DOHH2 (cell line): ENCODE results near the gene KLHDC9.

Experiments used
- H3F3A ChIP-seq: fragments of 200-600 bp; sonication (generic), shearing (Covaris generic); 2 replicates; pipeline ENCODE4 v1.6.0; 2016; ENCODE audit warnings: antibody characterized with exemption, mild to moderate bottlenecking; ENCODE audit not compliant: control insufficient read depth, insufficient read depth
- H3K27ac ChIP-seq: fragments of 200-600 bp; sonication (generic); 2 replicates; pipeline ENCODE4 v1.5.1; 2014; ENCODE audit warnings: low read depth, mild to moderate bottlenecking, low read length, moderate library complexity
- H3K27me3 ChIP-seq: fragments of 200-600 bp; sonication (generic); 2 replicates; pipeline ENCODE4 v1.6.1; 2014; ENCODE audit warnings: mild to moderate bottlenecking, low read length, mixed read lengths; ENCODE audit not compliant: control insufficient read depth
- H3K36me3 ChIP-seq: fragments of 200-600 bp; sonication (generic); 2 replicates; pipeline ENCODE4 v1.6.1; 2014; ENCODE audit warnings: mild to moderate bottlenecking, low read length, moderate library complexity, mixed read lengths; ENCODE audit not compliant: control insufficient read depth
- H3K4me1 ChIP-seq: fragments of 200-600 bp; sonication (generic); 2 replicates; pipeline ENCODE4 v1.6.1; 2014; ENCODE audit warnings: mild to moderate bottlenecking, low read length, mixed read lengths; ENCODE audit not compliant: control insufficient read depth
- H3K4me2 ChIP-seq: fragments of 200-600 bp; sonication (generic); 2 replicates; pipeline ENCODE4 v1.6.0; 2014; ENCODE audit warnings: mild to moderate bottlenecking, low read length, moderate library complexity
- H3K4me3 ChIP-seq: fragments of 200-600 bp; sonication (generic); 2 replicates; pipeline ENCODE4 v1.5.1; 2014; ENCODE audit warnings: mild to moderate bottlenecking, low read length, mixed read lengths
- H3K79me2 ChIP-seq: fragments of 200-600 bp; sonication (generic); 2 replicates; pipeline ENCODE4 v1.6.1; 2014; ENCODE audit warnings: mild to moderate bottlenecking, low read length, mixed read lengths; ENCODE audit not compliant: control insufficient read depth
- H3K9me2 ChIP-seq: fragments of 200-600 bp; sonication (generic); replicated peaks from 2 replicates; pipeline ENCODE4 v1.6.1; 2014; ENCODE audit warnings: mild to moderate bottlenecking, low read length, mixed read lengths; ENCODE audit not compliant: control insufficient read depth
- H3K9me3 ChIP-seq: fragments of 200-600 bp; sonication (generic); 2 replicates; pipeline ENCODE4 v1.6.1; 2014; ENCODE audit warnings: antibody characterized with exemption, low read length, mixed read lengths; ENCODE audit not compliant: control insufficient read depth, insufficient read depth
- H4K20me1 ChIP-seq: fragments of 200-600 bp; sonication (generic); 2 replicates; pipeline ENCODE4 v1.6.0; 2014; ENCODE audit warnings: low read depth, mild to moderate bottlenecking, antibody characterized with exemption, low read length, moderate library complexity; ENCODE audit not compliant: control insufficient read depth, insufficient read depth
- EZH2phosphoT487 ChIP-seq: fragments of 200-600 bp; sonication (generic); IDR thresholded peaks from 2 replicates; pipeline ENCODE4 v1.6.1; 2017; ENCODE audit warnings: borderline replicate concordance, mild to moderate bottlenecking, antibody characterized with exemption, low read length, moderate library complexity, mixed read lengths
- TF ChIP-seq, protein P1 (sequence below): fragments of 200-600 bp; sonication (generic); IDR thresholded peaks from one replicate; pipeline ENCODE4 v1.5.1; 2014; ENCODE audit warnings: antibody characterized with exemption, mild to moderate bottlenecking, low read depth, low read length; ENCODE audit not compliant: poor library complexity, severe bottlenecking

Gene KLHDC9

DNA sequence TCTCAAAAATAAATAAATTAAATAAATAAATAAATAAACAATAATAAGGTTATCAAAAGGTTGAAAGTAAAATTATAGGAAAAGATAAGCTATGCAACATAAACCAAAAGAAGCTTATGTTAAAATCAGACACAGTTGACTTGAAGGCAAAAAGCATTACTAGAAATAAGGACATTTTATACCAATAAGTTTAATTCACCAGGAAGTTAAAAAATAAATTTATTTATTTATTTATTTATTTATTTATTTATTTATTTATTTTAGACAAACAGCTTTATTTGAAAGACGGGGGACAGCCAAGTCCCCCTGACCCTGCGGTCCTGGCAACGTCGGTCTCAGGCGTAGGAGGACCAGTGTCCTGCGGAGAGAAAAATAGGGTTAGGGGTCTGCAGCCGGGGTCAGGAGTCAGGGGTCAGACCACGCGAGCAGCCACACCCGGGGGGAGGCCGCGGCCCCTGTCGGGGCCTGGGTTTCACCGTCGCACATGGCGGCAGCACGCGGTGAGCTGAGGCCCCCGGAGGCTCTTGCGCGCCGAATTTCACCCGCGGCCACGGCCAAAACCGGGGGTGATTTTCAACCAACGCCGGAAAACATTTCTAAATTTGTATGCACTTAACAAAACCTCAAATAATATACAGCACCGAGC lies 42.7 kb downstream of the KLHDC9 start:
- TF ChIP-seq, protein P1, sequence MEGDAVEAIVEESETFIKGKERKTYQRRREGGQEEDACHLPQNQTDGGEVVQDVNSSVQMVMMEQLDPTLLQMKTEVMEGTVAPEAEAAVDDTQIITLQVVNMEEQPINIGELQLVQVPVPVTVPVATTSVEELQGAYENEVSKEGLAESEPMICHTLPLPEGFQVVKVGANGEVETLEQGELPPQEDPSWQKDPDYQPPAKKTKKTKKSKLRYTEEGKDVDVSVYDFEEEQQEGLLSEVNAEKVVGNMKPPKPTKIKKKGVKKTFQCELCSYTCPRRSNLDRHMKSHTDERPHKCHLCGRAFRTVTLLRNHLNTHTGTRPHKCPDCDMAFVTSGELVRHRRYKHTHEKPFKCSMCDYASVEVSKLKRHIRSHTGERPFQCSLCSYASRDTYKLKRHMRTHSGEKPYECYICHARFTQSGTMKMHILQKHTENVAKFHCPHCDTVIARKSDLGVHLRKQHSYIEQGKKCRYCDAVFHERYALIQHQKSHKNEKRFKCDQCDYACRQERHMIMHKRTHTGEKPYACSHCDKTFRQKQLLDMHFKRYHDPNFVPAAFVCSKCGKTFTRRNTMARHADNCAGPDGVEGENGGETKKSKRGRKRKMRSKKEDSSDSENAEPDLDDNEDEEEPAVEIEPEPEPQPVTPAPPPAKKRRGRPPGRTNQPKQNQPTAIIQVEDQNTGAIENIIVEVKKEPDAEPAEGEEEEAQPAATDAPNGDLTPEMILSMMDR: no peak
- TF ChIP-seq EZH2phosphoT487: no peak
- H3K4me1 ChIP-seq: no peaks in the 10 kb centered on the region
- no peak overlapping the region for H3K27ac ChIP-seq
- no peak overlapping the region for H3K4me2 ChIP-seq
- no peaks in the 10 kb centered on the region for H4K20me1 ChIP-seq
- no peaks in the 10 kb centered on the region for H3K36me3 ChIP-seq
- H3K4me3 ChIP-seq: no peak overlapping the region
- H3K9me3 ChIP-seq: no peaks in the 10 kb centered on the region
- no peaks in the 10 kb centered on the region for H3K27me3 ChIP-seq
- no peaks in the 10 kb centered on the region for H3K79me2 ChIP-seq
- H3K9me2 ChIP-seq: no peaks in the 10 kb centered on the region
- H3F3A ChIP-seq: peaks cover 9% of the 10 kb centered on the region; the same call in 1 of the 2 replicates

- H3K9me2 ChIP-seq: no peaks in the 10 kb centered on the region
- H3K36me3 ChIP-seq: no peaks in the 10 kb centered on the region
- TF ChIP-seq, protein P1: no peak
- TF ChIP-seq EZH2phosphoT487: no peak
- H3K79me2 ChIP-seq: no peaks in the 10 kb centered on the region
- no peaks in the 10 kb centered on the region for H4K20me1 ChIP-seq
- H3K4me3 ChIP-seq: no peak overlapping the region
- no peaks in the 10 kb centered on the region for H3K4me1 ChIP-seq
- no peaks in the 10 kb centered on the region for H3F3A ChIP-seq
- H3K27ac ChIP-seq: no peak overlapping the region
- no peaks in the 10 kb centered on the region for H3K9me3 ChIP-seq
- no peaks in the 10 kb centered on the region for H3K27me3 ChIP-seq
- H3K4me2 ChIP-seq: no peak overlapping the region
Observed at GRCh38 chr1:161145832-161146231, 47.7 kb downstream of the KLHDC9 start.
